Medulla oblongata (tissue), 1 donor: Measurements from ENCODE around the gene RABL6.
"Not testable (repeated sequence)": the region's sequence is repeated elsewhere in the genome, so short reads cannot be mapped to it uniquely, and the experiment has no call there.

ENCODE experiments used
- DNase-seq: peaks from one replicate; pipeline ENCODE4 v3.0.0-alpha.2; 2015; ENCODE audit errors: extremely low spot score

The RABL6 gene

GRCh38 chr9:136775191-136775590 is 32.6 kb upstream of the RABL6 start:
- DNase-seq = no peak

- DNase-seq = no peak
These were observed 30.8 kb upstream of the RABL6 start for GRCh38 chr9:136776947-136777346.

GRCh38 chr9:136777359-136777758 is 30.4 kb upstream of the RABL6 start:
- no peak for DNase-seq

- no peak for DNase-seq
These were observed 27.9 kb upstream of the RABL6 start for GRCh38 chr9:136779808-136780207.

GRCh38 chr9:136782452-136782851 is 25.3 kb upstream of the RABL6 start:
- no peak for DNase-seq

GRCh38 chr9:136784249-136784996 is 23.3 kb upstream of the RABL6 start:
- peak; percentile 46 for DNase-seq

GRCh38 chr9:136784997-136785361 is 22.8 kb upstream of the RABL6 start:
- DNase-seq = no peak

- DNase-seq = not testable (repeated sequence)
These were observed 22.0 kb upstream of the RABL6 start for GRCh38 chr9:136785565-136786355.

GRCh38 chr9:136786451-136786850 is 21.3 kb upstream of the RABL6 start:
- peak; percentile 90 for DNase-seq

GRCh38 chr9:136786983-136787382 is 20.8 kb upstream of the RABL6 start:
- DNase-seq = peak; percentile 33

- DNase-seq = peak; percentile 91
These were observed 19.9 kb upstream of the RABL6 start for GRCh38 chr9:136787690-136788400.

- not testable (repeated sequence) for DNase-seq
These were observed 18.9 kb upstream of the RABL6 start for GRCh38 chr9:136788644-136789522.

- no peak for DNase-seq
These were observed 18.2 kb upstream of the RABL6 start for GRCh38 chr9:136789523-136789937.

- peak; percentile 99 for DNase-seq
These were observed 16.9 kb upstream of the RABL6 start, which contains the start of gene TMEM141 for GRCh38 chr9:136790640-136791515. TMEM141 (plus strand) TSS chr9:136791344; CDS start chr9:136791371, 27 bp downstream.

- peak; percentile 40 for DNase-seq
These were observed 16.1 kb upstream of the RABL6 start for GRCh38 chr9:136791516-136792276.

GRCh38 chr9:136792321-136793085 is 15.2 kb upstream of the RABL6 start:
- no peak for DNase-seq

GRCh38 chr9:136793086-136793946 is 14.4 kb upstream of the RABL6 start:
- no peak for DNase-seq
